Skeletal muscle tissue (tissue), 4 donors: Measurements from ENCODE around the gene MAST3. TPM values are rescaled to one million over a fixed set of nuclear protein-coding genes. Genes with fewer than 3 reads are reported as not detected.

Experiments used
- H3K27ac ChIP-seq: one replicate; pipeline ENCODE4 v1.7.0; 2013; ENCODE audit warnings: mild to moderate bottlenecking, low read depth, low read length, inconsistent platforms
- H3K27me3 ChIP-seq, 3 donors: one replicate each; pipeline ENCODE4 v1.7.0; 2013; ENCODE audit warnings: low read length in 3 of 3; ENCODE audit not compliant: control insufficient read depth in 3 of 3, insufficient read depth in 3 of 3
- H3K36me3 ChIP-seq, 3 donors: one replicate each; pipeline ENCODE4 v1.7.0; 2013; ENCODE audit warnings: low read length in 3 of 3; ENCODE audit not compliant: control insufficient read depth in 3 of 3, insufficient read depth in 3 of 3
- H3K4me1 ChIP-seq, 3 donors: one replicate each; pipeline ENCODE4 v1.7.0; 2013; ENCODE audit warnings: low read length in 3 of 3, mild to moderate bottlenecking in 3 of 3; ENCODE audit not compliant: control insufficient read depth in 3 of 3, insufficient read depth in 3 of 3
- H3K4me3 ChIP-seq, 3 donors: one replicate each; pipeline ENCODE4 v1.7.0; 2013; ENCODE audit warnings: low read length in 3 of 3
- H3K9ac ChIP-seq, 3 donors: one replicate each; pipeline ENCODE4 v1.7.0; 2013; ENCODE audit warnings: low read length in 3 of 3, mild to moderate bottlenecking in 3 of 3, moderate library complexity in 2 of 3, low read depth in 1 of 3
- H3K9me3 ChIP-seq, 3 donors: one replicate each; pipeline ENCODE4 v1.7.0; 2013; ENCODE audit warnings: low read length in 3 of 3; ENCODE audit not compliant: control insufficient read depth in 3 of 3
- total RNA-seq: library from RNA; depleted of rRNA; stranded (reverse); fragments of >200 nt; gene quantifications from one replicate; pipeline ENCODE4 v1.2.3, GENCODE V29; 2014
- donor health status: Osteomylitis.

The MAST3 gene
- total RNA-seq, 1 donor from 2014 or later: 3.7 TPM

DNA sequence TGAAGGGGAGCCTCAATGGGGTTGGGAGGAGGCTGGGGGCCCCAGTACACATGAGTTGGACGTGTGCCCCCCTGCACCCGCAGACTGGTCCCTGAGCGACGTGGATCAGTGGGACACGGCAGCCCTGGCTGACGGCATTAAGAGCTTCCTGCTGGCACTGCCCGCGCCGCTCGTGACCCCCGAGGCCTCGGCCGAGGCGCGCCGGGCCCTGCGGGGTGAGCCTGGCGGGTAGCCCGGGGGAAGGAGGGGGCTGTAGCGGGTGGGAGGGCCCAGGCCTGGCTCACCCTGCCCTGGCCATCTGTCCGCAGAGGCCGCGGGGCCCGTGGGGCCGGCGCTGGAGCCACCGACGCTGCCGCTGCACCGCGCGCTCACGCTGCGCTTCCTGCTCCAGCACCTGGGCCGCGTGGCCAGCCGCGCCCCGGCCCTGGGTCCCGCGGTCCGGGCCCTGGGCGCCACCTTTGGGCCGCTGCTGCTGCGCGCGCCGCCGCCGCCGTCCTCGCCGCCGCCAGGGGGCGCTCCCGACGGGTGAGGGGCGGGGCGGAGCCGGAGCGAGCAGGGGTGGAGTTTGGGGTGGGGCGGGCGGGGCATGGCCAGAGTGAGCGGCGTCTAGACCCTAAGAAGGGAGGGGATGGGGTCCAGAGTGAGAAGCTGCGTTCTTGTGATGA is 63.5 kb downstream of the MAST3 start:
- H3K9me3 ChIP-seq: no peaks in the 10 kb centered on the region
- peaks cover 40 to 47% (median 42%) of the 10 kb centered on the region in 3 donors for H3K4me1 ChIP-seq
- H3K27ac ChIP-seq: peak overlapping the region; percentile 68
- H3K36me3 ChIP-seq: peaks cover 28 to 31% (median 29%) of the 10 kb centered on the region in 3 donors
- H3K9ac ChIP-seq: peak overlapping the region; percentile 51 to 76 (median 65)
- peak overlapping the region; percentile 24 to 60 (median 58) for H3K4me3 ChIP-seq
- H3K27me3 ChIP-seq: no peaks in the 10 kb centered on the region

DNA sequence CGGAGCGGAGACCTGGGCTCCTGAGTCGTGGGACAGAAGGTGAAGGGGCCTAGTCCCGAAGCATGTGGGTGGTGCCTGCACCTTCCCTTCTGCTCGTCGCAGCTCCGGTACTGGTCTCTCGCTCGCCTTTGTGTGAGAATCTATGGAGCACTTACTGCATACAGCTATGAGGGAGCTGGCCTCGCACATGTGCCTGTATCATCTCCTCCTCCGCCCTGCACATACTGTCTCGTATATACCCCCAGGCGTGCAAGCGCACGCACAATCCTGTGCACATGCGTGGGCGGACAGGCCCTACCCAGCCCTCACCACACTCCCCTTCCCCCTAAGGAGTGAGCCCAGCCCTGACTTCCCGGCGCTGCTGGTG is 64.0 kb downstream of the MAST3 start:
- peaks cover 27 to 34% (median 33%) of the 10 kb centered on the region in 3 donors for H3K36me3 ChIP-seq
- no peaks in the 10 kb centered on the region for H3K27me3 ChIP-seq
- no peak overlapping the region for H3K27ac ChIP-seq
- H3K9me3 ChIP-seq: no peaks in the 10 kb centered on the region
- peak overlapping the region; percentile 22 to 46 (median 24) for H3K4me3 ChIP-seq
- peak overlapping the region in 2 of 3 donors; percentile 38 to 70 for H3K9ac ChIP-seq
- peaks cover 35 to 42% (median 37%) of the 10 kb centered on the region in 3 donors for H3K4me1 ChIP-seq

DNA sequence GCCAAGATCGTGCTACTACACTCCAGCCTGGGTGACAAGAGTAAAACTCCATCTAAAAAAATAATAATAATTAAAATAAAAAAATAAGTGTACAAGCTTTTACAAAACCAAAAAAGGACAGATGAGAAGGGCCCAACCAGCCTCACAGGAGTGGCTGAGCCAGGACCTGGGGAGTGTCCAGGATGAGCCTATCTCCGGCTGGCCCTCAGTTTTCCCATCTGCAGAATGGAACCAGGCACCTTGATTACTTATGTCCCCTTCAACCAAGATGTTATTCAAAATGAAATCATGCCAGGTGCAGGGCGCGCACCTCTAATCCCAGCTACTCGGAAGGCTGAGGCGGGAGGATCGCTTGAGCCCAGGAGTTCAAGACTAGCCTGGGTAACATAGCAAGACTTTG is 66.5 kb downstream of the MAST3 start:
- Histone ChIP-seq H3K9ac (no peak overlapping the region), H3K4me1 (peaks cover 20 to 24% (median 22%) of the 10 kb centered on the region in 3 donors), H3K9me3 (no peaks in the 10 kb centered on the region), H3K27me3 (no peaks in the 10 kb centered on the region), H3K4me3 (no peak overlapping the region), H3K36me3 (peaks cover 42 to 52% (median 48%) of the 10 kb centered on the region in 3 donors), H3K27ac (no peak overlapping the region)

DNA sequence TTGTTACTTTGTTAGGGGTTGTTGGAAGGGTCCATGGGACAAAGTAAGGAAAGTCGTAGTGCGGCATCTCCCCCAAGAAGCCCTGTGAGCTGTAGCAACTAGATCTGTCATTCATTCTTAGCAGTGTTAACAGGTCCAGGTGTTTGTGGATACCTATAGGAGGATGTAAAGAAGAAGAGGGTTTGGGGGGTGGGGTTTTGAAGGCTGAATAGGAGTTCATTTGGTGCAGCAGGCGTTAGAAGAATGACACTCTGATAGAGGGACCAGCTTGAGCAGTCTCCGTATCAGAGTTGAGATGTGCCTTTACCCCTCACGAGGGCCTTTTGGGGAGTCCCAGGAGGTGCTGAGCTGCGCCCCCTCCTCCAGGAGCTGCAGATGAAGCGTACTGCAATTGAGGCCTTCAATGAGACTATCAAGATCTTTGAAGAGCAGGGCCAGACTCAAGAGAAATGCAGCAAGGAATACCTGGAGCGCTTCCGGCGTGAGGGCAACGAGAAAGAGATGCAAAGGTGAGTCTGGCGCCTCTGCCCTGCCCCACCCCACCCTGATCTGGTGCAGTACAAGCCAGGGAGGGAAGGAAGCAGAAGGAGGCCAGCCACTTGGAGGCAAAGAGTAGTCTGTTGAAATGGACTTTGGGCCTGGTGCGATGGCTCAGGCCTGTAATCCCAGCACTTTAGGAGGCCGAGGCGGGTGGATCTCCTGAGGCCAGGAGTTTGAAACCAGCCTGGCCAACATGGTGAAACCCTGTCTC is 68.4 kb downstream of the MAST3 start:
- H3K27ac ChIP-seq: no peak overlapping the region
- H3K9me3 ChIP-seq: no peaks in the 10 kb centered on the region
- H3K27me3 ChIP-seq: no peaks in the 10 kb centered on the region
- H3K9ac ChIP-seq: no peak overlapping the region
- peaks cover 4 to 8% (median 7%) of the 10 kb centered on the region in 3 donors for H3K4me1 ChIP-seq
- peaks cover 42 to 56% (median 48%) of the 10 kb centered on the region in 3 donors for H3K36me3 ChIP-seq
- no peak overlapping the region for H3K4me3 ChIP-seq

DNA sequence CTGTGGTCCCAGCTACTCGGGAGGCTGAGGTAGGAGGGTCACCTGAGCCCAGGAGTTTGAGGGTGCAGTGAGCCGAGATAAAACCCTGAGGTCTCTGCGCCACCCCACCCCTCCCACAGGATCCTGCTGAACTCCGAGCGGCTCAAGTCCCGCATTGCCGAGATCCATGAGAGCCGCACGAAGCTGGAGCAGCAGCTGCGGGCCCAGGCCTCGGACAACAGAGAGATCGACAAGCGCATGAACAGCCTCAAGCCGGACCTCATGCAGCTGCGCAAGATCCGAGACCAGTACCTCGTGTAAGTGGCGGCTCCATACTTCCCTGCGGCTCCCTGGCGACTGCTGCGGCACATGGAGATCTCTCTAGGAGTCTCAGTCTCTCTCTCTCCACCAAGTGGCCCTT is 69.4 kb downstream of the MAST3 start:
- Histone ChIP-seq H3K4me3 (no peak overlapping the region), H3K27me3 (no peaks in the 10 kb centered on the region), H3K9me3 (no peaks in the 10 kb centered on the region), H3K36me3 (peaks cover 39 to 51% (median 44%) of the 10 kb centered on the region in 3 donors), H3K4me1 (peaks cover 0 to 5% (median 3%) of the 10 kb centered on the region in 3 donors), H3K9ac (no peak overlapping the region), H3K27ac (no peak overlapping the region)

DNA sequence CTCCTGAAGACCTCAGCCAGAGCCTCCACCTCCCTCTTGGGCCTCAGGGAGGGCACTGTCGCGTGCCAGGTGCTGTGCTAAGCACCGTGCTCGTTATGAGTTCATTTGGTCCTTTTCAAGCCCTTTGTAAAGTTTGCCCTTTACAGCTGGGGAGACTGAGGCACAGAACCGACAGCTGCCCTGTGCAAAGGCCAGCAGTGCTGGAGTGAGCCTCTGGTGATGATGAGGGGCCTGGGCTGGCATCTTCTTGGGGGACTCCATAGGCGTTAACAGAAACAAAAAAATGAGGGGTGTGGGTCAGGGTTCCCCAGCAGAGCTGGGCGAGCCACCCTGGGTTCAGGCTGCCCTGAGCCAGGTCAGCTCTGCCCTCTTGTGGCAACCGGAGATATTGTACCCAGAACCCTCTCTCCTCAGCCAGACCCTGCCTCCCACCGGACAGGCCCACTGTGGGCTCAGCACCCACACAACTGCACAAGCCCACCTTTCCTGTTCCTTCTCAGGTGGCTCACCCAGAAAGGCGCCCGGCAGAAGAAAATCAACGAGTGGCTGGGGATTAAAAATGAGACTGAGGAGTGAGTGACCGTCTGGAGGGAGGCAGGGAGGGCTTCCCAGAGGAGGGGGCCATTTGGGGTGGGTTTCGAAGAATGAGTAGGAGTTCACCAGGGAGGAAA is 70.5 kb downstream of the MAST3 start:
- Histone ChIP-seq H3K27me3 (no peaks in the 10 kb centered on the region), H3K36me3 (peaks cover 31 to 42% (median 39%) of the 10 kb centered on the region in 3 donors), H3K4me1 (peaks cover 0 to 6% (median 3%) of the 10 kb centered on the region in 3 donors), H3K9ac (no peak overlapping the region), H3K27ac (no peak overlapping the region), H3K4me3 (no peak overlapping the region), H3K9me3 (no peaks in the 10 kb centered on the region)

DNA sequence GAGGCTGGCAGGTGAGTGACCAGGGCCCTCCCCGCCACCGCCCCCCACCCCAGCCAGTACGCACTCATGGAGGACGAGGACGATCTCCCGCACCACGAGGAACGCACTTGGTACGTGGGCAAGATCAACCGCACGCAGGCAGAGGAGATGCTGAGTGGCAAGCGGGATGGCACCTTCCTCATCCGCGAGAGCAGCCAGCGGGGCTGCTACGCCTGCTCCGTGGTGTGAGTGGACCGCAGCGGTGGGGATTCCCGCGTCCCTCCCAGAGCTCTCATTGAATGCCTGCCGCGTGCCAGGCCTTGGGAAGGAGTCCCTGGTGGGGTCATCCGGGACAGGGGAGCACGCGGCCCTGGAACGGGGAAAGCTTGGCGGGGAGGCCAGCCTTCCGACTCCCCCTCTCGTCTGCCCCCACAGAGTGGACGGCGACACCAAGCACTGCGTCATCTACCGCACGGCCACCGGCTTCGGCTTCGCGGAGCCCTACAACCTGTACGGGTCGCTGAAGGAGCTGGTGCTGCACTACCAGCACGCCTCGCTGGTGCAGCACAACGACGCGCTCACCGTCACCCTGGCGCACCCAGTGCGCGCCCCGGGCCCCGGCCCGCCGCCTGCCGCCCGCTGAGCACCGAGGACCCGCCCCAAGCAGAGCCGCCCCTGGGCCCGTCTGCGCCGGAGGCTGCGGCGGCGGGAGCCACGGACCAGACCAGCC is 71.2 kb downstream of the MAST3 start:
- Histone ChIP-seq H3K4me3 (no peak overlapping the region), H3K9me3 (no peaks in the 10 kb centered on the region), H3K27me3 (no peaks in the 10 kb centered on the region), H3K9ac (no peak overlapping the region), H3K36me3 (peaks cover 26 to 37% (median 33%) of the 10 kb centered on the region in 3 donors), H3K4me1 (peaks cover 2 to 13% (median 8%) of the 10 kb centered on the region in 3 donors), H3K27ac (no peak overlapping the region)

DNA sequence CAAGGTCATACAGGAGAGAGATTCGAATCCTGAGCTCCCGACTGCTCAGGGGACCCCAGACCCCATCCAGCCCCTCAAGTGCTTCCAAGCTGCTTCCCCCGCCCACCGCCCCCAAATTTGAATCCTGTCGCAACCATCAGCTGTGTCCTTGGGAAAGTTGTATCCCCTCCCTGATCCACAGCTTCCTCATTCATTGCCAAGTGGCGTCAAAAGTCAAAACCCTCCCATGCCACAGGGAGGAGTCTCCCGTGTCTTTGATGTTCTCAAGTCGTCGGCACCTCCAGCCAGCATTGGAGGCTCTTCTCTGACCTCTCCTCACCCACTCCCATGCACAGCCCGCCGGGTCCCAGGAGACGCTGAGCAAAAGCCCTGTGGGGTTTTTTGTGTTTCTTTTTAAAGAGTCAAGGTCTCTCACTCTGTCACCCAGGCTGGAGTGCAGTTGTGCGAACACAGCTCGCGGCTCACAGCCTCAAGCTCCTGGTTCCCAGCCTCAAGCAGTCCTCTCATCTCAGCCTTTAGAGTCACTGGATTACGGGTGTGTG is 73.2 kb downstream of the MAST3 start:
- peak overlapping the region; percentile 23 for H3K27ac ChIP-seq
- no peaks in the 10 kb centered on the region for H3K9me3 ChIP-seq
- no peak overlapping the region for H3K9ac ChIP-seq
- peaks cover 11 to 26% (median 15%) of the 10 kb centered on the region in 3 donors for H3K4me1 ChIP-seq
- H3K27me3 ChIP-seq: no peaks in the 10 kb centered on the region
- H3K4me3 ChIP-seq: no peak overlapping the region
- H3K36me3 ChIP-seq: peaks cover 21 to 29% (median 23%) of the 10 kb centered on the region in 3 donors

DNA sequence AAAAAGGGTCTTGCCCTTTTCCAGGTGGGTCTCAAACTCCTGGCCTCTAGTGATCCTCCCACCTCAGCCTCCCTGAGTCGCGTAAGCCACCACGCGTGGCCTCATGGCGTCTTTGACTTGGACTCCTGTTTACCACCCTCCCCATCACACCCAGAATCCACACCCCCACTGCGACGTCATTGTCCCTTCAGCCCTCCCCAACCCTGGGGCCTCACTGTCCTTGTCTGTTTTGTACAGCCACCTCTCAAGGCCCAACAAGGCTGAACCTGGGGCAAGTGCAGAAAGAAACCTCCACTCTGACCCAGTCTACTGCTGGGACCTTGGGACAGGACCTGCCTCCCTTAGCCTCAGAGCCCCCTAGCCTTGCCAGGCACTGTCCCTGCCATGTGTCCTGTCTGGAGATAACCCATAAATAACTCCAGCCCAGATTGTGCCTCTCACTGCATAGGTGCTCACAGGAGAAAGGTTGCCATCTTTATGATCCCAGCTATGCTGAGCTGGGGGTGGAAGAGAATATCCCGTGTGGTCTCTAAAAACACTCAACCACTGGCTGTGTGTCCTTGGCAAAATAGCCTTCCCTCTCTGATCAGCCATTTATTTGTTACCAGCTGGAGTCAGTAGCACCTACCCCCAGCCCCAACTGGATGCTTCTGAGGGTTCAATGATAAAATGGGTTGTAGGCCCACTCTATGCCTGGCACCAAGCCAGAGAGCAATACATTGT is 74.2 kb downstream of the MAST3 start:
- Histone ChIP-seq H3K36me3 (peaks cover 13 to 22% (median 14%) of the 10 kb centered on the region in 3 donors), H3K9me3 (no peaks in the 10 kb centered on the region), H3K9ac (no peak overlapping the region), H3K4me1 (peaks cover 11 to 26% (median 15%) of the 10 kb centered on the region in 3 donors), H3K27me3 (peaks cover 0 to 3% (median 0%) of the 10 kb centered on the region in 3 donors), H3K27ac (no peak overlapping the region), H3K4me3 (no peak overlapping the region)
